Astrocyte (in vitro differentiated cells and primary cell): ENCODE data around the gene DENND1C. TPM values are rescaled to one million over a fixed set of nuclear protein-coding genes. Genes with fewer than 3 reads are reported as not detected.

Source experiments
- DNase-seq: peaks from one replicate; pipeline ENCODE4 v3.0.0-alpha.2; 2010; ENCODE audit warnings: low read depth
- FAIRE-seq: peaks from 2 replicates; lab custom pipeline; 2011; peaks lifted over from hg19 to GRCh38; lab: Jason Lieb, UNC
- H2AFZ ChIP-seq: 2 replicates; pipeline ENCODE4 v1.6.0; 2012; ENCODE audit warnings: low read depth, low read length, inconsistent platforms
- H3K27ac ChIP-seq: 2 replicates; pipeline ENCODE4 v1.5.1; 2011; ENCODE audit warnings: low read depth, low read length, inconsistent platforms
- H3K27me3 ChIP-seq: 2 replicates; pipeline ENCODE4 v1.6.0; 2011; ENCODE audit warnings: low read length, inconsistent platforms; ENCODE audit not compliant: insufficient read depth
- H3K36me3 ChIP-seq: 2 replicates; pipeline ENCODE4 v1.5.1; 2011; ENCODE audit warnings: low read length, inconsistent platforms; ENCODE audit not compliant: insufficient read depth
- H3K4me1 ChIP-seq: 2 replicates; pipeline ENCODE4 v1.5.1; 2011; ENCODE audit warnings: low read length, inconsistent platforms; ENCODE audit not compliant: insufficient read depth
- H3K4me2 ChIP-seq: 2 replicates; pipeline ENCODE4 v1.6.0; 2012; ENCODE audit warnings: low read length, inconsistent platforms
- H3K4me3 ChIP-seq: 2 replicates; pipeline ENCODE4 v1.5.1; 2011; ENCODE audit warnings: low read depth, mild to moderate bottlenecking, low read length, inconsistent platforms; ENCODE audit not compliant: insufficient read depth
- H3K79me2 ChIP-seq: 2 replicates; pipeline ENCODE4 v1.6.0; 2012; ENCODE audit warnings: mild to moderate bottlenecking, low read length, inconsistent platforms; ENCODE audit not compliant: insufficient read depth
- H3K9ac ChIP-seq: 2 replicates; pipeline ENCODE4 v1.6.0; 2012; ENCODE audit warnings: mild to moderate bottlenecking, low read length, inconsistent platforms
- H3K9me3 ChIP-seq: 2 replicates; pipeline ENCODE4 v1.5.1; 2012; ENCODE audit warnings: low read depth, mild to moderate bottlenecking, low read length, inconsistent platforms; ENCODE audit not compliant: insufficient read depth
- H4K20me1 ChIP-seq: 2 replicates; pipeline ENCODE4 v1.6.0; 2012; ENCODE audit warnings: low read length, inconsistent platforms; ENCODE audit not compliant: insufficient read depth
- H3K27ac Mint-ChIP-seq: one replicate; pipeline ENCODE4 v1.8.0; 2021; ENCODE audit warnings: mild to moderate bottlenecking, mixed read lengths; ENCODE audit not compliant: unreplicated experiment
- H3K27me3 Mint-ChIP-seq: one replicate; pipeline ENCODE4 v1.8.0; 2021; ENCODE audit warnings: low read depth, mixed read lengths; ENCODE audit not compliant: unreplicated experiment
- H3K36me3 Mint-ChIP-seq: one replicate; pipeline ENCODE4 v1.8.0; 2021; ENCODE audit warnings: low read depth, mixed read lengths; ENCODE audit not compliant: unreplicated experiment
- H3K4me1 Mint-ChIP-seq: one replicate; pipeline ENCODE4 v1.8.0; 2021; ENCODE audit warnings: low read depth, mixed read lengths; ENCODE audit not compliant: unreplicated experiment
- H3K4me3 Mint-ChIP-seq: one replicate; pipeline ENCODE4 v1.8.0; 2021; ENCODE audit warnings: mild to moderate bottlenecking, moderate library complexity, mixed read lengths; ENCODE audit not compliant: unreplicated experiment
- H3K9me3 Mint-ChIP-seq: one replicate; pipeline ENCODE4 v1.8.0; 2021; ENCODE audit warnings: mild to moderate bottlenecking, mixed read lengths; ENCODE audit not compliant: unreplicated experiment
- CTCF ChIP-seq: IDR thresholded peaks from 2 replicates; pipeline ENCODE4 v1.5.1; 2011; ENCODE audit warnings: low read depth, mild to moderate bottlenecking, inconsistent platforms, low read length, moderate library complexity; ENCODE audit not compliant: insufficient read depth
- EZH2 ChIP-seq: IDR thresholded peaks from 2 replicates; pipeline ENCODE4 v1.6.1; 2012; ENCODE audit warnings: mild to moderate bottlenecking, low read length, inconsistent platforms; ENCODE audit not compliant: insufficient read depth
- total RNA-seq: library from RNA; stranded (reverse); gene quantifications from 2 replicates; pipeline ENCODE4 v1.2.1, GENCODE V29; 2021

The DENND1C gene
- total RNA-seq, 1 donor from 2014 or later: not detected

- H3K27ac ChIP-seq: no peak overlapping the region
- H3K4me3 ChIP-seq: no peak overlapping the region
- H3K9me3 ChIP-seq: no peaks in the 10 kb centered on the region
- H3K79me2 ChIP-seq: no peaks in the 10 kb centered on the region
- no peaks in the 10 kb centered on the region for H3K27me3 ChIP-seq
- TF ChIP-seq CTCF: no peak
- no peak for TF ChIP-seq EZH2
- Mint-ChIP-seq H3K36me3 (no peaks in the 10 kb centered on the region), H3K27ac (no peak overlapping the region), H3K9me3 (no peaks in the 10 kb centered on the region), H3K4me1 (no peaks in the 10 kb centered on the region), H3K27me3 (peaks cover 10% of the 10 kb centered on the region), H3K4me3 (no peak overlapping the region)
- H3K4me1 ChIP-seq: no peaks in the 10 kb centered on the region
- H4K20me1 ChIP-seq: no peaks in the 10 kb centered on the region
- H2AFZ ChIP-seq: no peak overlapping the region
- no peak overlapping the region for H3K9ac ChIP-seq
- DNase-seq (no peak), FAIRE-seq (no peak)
- peak overlapping the region; percentile 33 for H3K4me2 ChIP-seq
- H3K36me3 ChIP-seq: no peaks in the 10 kb centered on the region
Measured at GRCh38 chr19:6480848-6481415, 655 bp downstream of the DENND1C start.

GRCh38 chr19:6479836-6480398 lies 1.7 kb downstream of the DENND1C start:
- no peak for FAIRE-seq
- no peak overlapping the region for H3K27ac Mint-ChIP-seq
- no peaks in the 10 kb centered on the region for H3K9me3 Mint-ChIP-seq

More at GRCh38 chr19:6479836-6480398, 1.7 kb downstream of the DENND1C start:
- Histone ChIP-seq H3K9ac (no peak overlapping the region), H3K36me3 (no peaks in the 10 kb centered on the region), H3K4me1 (no peaks in the 10 kb centered on the region), H3K79me2 (no peaks in the 10 kb centered on the region), H4K20me1 (no peaks in the 10 kb centered on the region), H3K9me3 (no peaks in the 10 kb centered on the region), H2AFZ (no peak overlapping the region), H3K27me3 (peaks cover 6% of the 10 kb centered on the region), H3K4me3 (no peak overlapping the region), H3K27ac (no peak overlapping the region), H3K4me2 (no peak overlapping the region)
- peaks cover 11% of the 10 kb centered on the region for H3K27me3 Mint-ChIP-seq
- H3K4me3 Mint-ChIP-seq: no peak overlapping the region
- no peaks in the 10 kb centered on the region for H3K4me1 Mint-ChIP-seq
- H3K36me3 Mint-ChIP-seq: no peaks in the 10 kb centered on the region
- TF ChIP-seq EZH2 (no peak), CTCF (no peak)
- no peak for DNase-seq
